Breast epithelium (tissue), 4 donors: Measurements from ENCODE around the gene ASS1. TPM values are rescaled to one million over a fixed set of nuclear protein-coding genes. Genes with fewer than 3 reads are reported as not detected.

ENCODE experiments used
- DNase-seq, 2 donors: peaks; one replicate each; pipeline ENCODE4 v3.0.0-alpha.2; 2019; ENCODE audit warnings: low spot score in 2 of 2
- H3K27ac ChIP-seq, 2 donors: fragments of 200-600 bp; sonication (generic) in 1 of 2; one replicate each; pipeline ENCODE4 v1.5.1; 2016 to 2019; ENCODE audit warnings: mild to moderate bottlenecking in 1 of 2
- H3K27me3 ChIP-seq, 2 donors: fragments of 200-600 bp; sonication (generic) in 1 of 2; one replicate each; pipeline versions ENCODE4 v1.5.1 to v1.6.0; 2017 to 2019; ENCODE audit warnings: control low read depth in 1 of 2, mild to moderate bottlenecking in 1 of 2
- H3K36me3 ChIP-seq: fragments of 200-600 bp; one replicate; pipeline ENCODE4 v1.5.1; 2019
- H3K4me1 ChIP-seq, 2 donors: fragments of 200-600 bp; sonication (generic); one replicate each; pipeline ENCODE4 v1.5.1; 2016 to 2019; ENCODE audit warnings: control low read depth in 1 of 2
- H3K4me3 ChIP-seq, 3 donors: fragments of 200-600 bp; sonication (generic); 1 replicate in 2 of 3; 2 replicates in 1 of 3; pipeline ENCODE4 v1.5.1; 2016 to 2019; ENCODE audit warnings: mild to moderate bottlenecking in 3 of 3, moderate library complexity in 2 of 3
- H3K9me3 ChIP-seq, 2 donors: fragments of 200-600 bp; sonication (generic) in 1 of 2; one replicate each; pipeline ENCODE4 v1.5.1; 2016 to 2019; ENCODE audit warnings: control low read depth in 1 of 2
- CTCF ChIP-seq, 3 donors: fragments of 450-650 bp; IDR thresholded peaks; one replicate each; pipeline ENCODE4 v1.5.1; 2016 to 2017; ENCODE audit warnings: antibody characterized with exemption in 3 of 3, mild to moderate bottlenecking in 3 of 3, moderate library complexity in 3 of 3
- POLR2A ChIP-seq: fragments of 450-650 bp; IDR thresholded peaks from one replicate; pipeline ENCODE4 v1.6.1; 2016; ENCODE audit warnings: antibody characterized with exemption, mild to moderate bottlenecking, moderate library complexity
- POLR2AphosphoS5 ChIP-seq, 3 donors: sonication (generic); formaldehyde crosslinking; IDR thresholded peaks; one replicate each; pipeline ENCODE4 v1.6.1; 2017; ENCODE audit warnings: antibody characterized with exemption in 3 of 3
- intact Hi-C: fragments of 100-400 bp; cut with DNase I; formaldehyde crosslinking; loops from one replicate; pipeline ENCODE4 v1.15.1; 2023; ENCODE audit warnings: low total_unique reads
- total RNA-seq, 3 donors: library from RNA; depleted of rRNA; stranded (reverse); fragments of >200 nt; gene quantifications; one replicate each; pipeline ENCODE4 v1.1.0, GENCODE V29; 2016

ASS1 gene
- total RNA-seq, 3 donors from 2014 or later = 167 to 514 (median 190) TPM

GRCh38 chr9:130484362-130485072 lies 39.8 kb downstream of the ASS1 start:
- no peaks in the 10 kb centered on the region for H3K4me1 ChIP-seq

GRCh38 chr9:130486103-130486502 lies 41.3 kb downstream of the ASS1 start:
- Histone ChIP-seq H3K9me3 (no peaks in the 10 kb centered on the region), H3K36me3 (no peaks in the 10 kb centered on the region), H3K27ac (no peak overlapping the region), H3K27me3 (no peaks in the 10 kb centered on the region), H3K4me1 (no peaks in the 10 kb centered on the region), H3K4me3 (no peak overlapping the region)
- DNase-seq = no peak
- TF ChIP-seq CTCF (IDR thresholded peaks at IDR 0.05) (no peak), POLR2AphosphoS5 (IDR thresholded peaks at IDR 0.05) (no peak), POLR2A (no peak)
- intact Hi-C loops = no loop called here

More at GRCh38 chr9:130484362-130485072, 39.8 kb downstream of the ASS1 start:
- intact Hi-C loops = no loop called here
- TF ChIP-seq POLR2A (no peak), POLR2AphosphoS5 (IDR thresholded peaks at IDR 0.05) (no peak), CTCF (IDR thresholded peaks at IDR 0.05) (no peak)
- DNase-seq = no peak
- H3K27me3 ChIP-seq = no peaks in the 10 kb centered on the region
- no peaks in the 10 kb centered on the region for H3K36me3 ChIP-seq
- H3K9me3 ChIP-seq = no peaks in the 10 kb centered on the region
- no peak overlapping the region for H3K27ac ChIP-seq
- no peak overlapping the region for H3K4me3 ChIP-seq

- intact Hi-C loops = no loop called here
- TF ChIP-seq CTCF (IDR thresholded peaks at IDR 0.05) = no peak
- no peak for TF ChIP-seq POLR2A
- TF ChIP-seq POLR2AphosphoS5 (IDR thresholded peaks at IDR 0.05) = no peak
These were observed 42.7 kb downstream of the ASS1 start for GRCh38 chr9:130487500-130487899.

GRCh38 chr9:130488621-130489330 lies 44.0 kb downstream of the ASS1 start:
- Histone ChIP-seq H3K9me3 (no peaks in the 10 kb centered on the region), H3K27me3 (no peaks in the 10 kb centered on the region), H3K4me3 (no peak overlapping the region), H3K27ac (no peak overlapping the region), H3K36me3 (no peaks in the 10 kb centered on the region), H3K4me1 (no peaks in the 10 kb centered on the region)
- intact Hi-C loops = no loop called here
- DNase-seq = no peak
- TF ChIP-seq POLR2A (no peak), POLR2AphosphoS5 (IDR thresholded peaks at IDR 0.05) (no peak), CTCF (IDR thresholded peaks at IDR 0.05) (no peak)

More at GRCh38 chr9:130487500-130487899, 42.7 kb downstream of the ASS1 start:
- Histone ChIP-seq H3K27ac (no peak overlapping the region), H3K9me3 (no peaks in the 10 kb centered on the region), H3K4me3 (no peak overlapping the region), H3K4me1 (no peaks in the 10 kb centered on the region), H3K36me3 (no peaks in the 10 kb centered on the region), H3K27me3 (no peaks in the 10 kb centered on the region)
- no peak for DNase-seq

GRCh38 chr9:130490981-130491380 lies 46.2 kb downstream of the ASS1 start:
- Histone ChIP-seq H3K27me3 (no peaks in the 10 kb centered on the region), H3K36me3 (no peaks in the 10 kb centered on the region)
- intact Hi-C loops = no loop called here

More at GRCh38 chr9:130490981-130491380, 46.2 kb downstream of the ASS1 start:
- Histone ChIP-seq H3K27ac (no peak overlapping the region), H3K9me3 (peaks cover 0 to 7% of the 10 kb centered on the region in 2 donors), H3K4me3 (no peak overlapping the region), H3K4me1 (no peaks in the 10 kb centered on the region)
- no peak for DNase-seq
- no peak for TF ChIP-seq CTCF (IDR thresholded peaks at IDR 0.05)
- TF ChIP-seq POLR2A = no peak
- TF ChIP-seq POLR2AphosphoS5 (IDR thresholded peaks at IDR 0.05) = no peak
